H1 (cell line): ENCODE data around the gene NCAPG2. TPM values are rescaled to one million over a fixed set of nuclear protein-coding genes. Genes with fewer than 3 reads are reported as not detected.

Source experiments
- CTCF ChIA-PET: fragments of 300-600 bp; sonication (Branson Sonifier 250); formaldehyde crosslinking; loops from one replicate; lab custom pipeline; 2021; ENCODE audit not compliant: partially characterized antibody; lab: Charles Lee
- POLR2A ChIA-PET: fragments of 300-600 bp; sonication (Branson Sonifier 250); formaldehyde crosslinking; loops from one replicate; lab custom pipeline; 2021; ENCODE audit warnings: inconsistent platforms; ENCODE audit not compliant: partially characterized antibody; lab: Charles Lee
- DNase-seq, 2 experiments: peaks; one replicate each; pipeline versions ENCODE4 v3.0.0 to v3.0.0-alpha.2; 2010 to 2022; ENCODE audit warnings: low spot score in 2 of 2, low read depth in 1 of 2, mixed read lengths in 1 of 2
- FAIRE-seq: peaks from 2 replicates; lab custom pipeline; 2011; peaks lifted over from hg19 to GRCh38; lab: Jason Lieb, UNC
- H2AFZ ChIP-seq: 2 replicates; pipeline ENCODE4 v1.8.1; 2012; ENCODE audit warnings: low read length, inconsistent platforms
- H2AK5ac ChIP-seq: 2 replicates; pipeline ENCODE4 v1.6.1; 2013; ENCODE audit warnings: low read depth, low read length
- H2BK120ac ChIP-seq: replicated peaks from 2 replicates; pipeline ENCODE3; 2013; ENCODE audit warnings: low read depth, low read length, inconsistent platforms
- H2BK12ac ChIP-seq: 2 replicates; pipeline ENCODE4 v1.6.1; 2013; ENCODE audit warnings: low read depth, low read length
- H2BK15ac ChIP-seq: 2 replicates; pipeline ENCODE4 v1.6.1; 2013; ENCODE audit warnings: low read length
- H2BK20ac ChIP-seq: 2 replicates; pipeline ENCODE4 v1.6.1; 2013; ENCODE audit warnings: low read length
- H2BK5ac ChIP-seq: 2 replicates; pipeline ENCODE4 v1.6.1; 2013; ENCODE audit warnings: low read depth, low read length
- H3K14ac ChIP-seq: 2 replicates; pipeline ENCODE4 v1.6.1; 2013; ENCODE audit warnings: inconsistent platforms; ENCODE audit not compliant: insufficient read length
- H3K18ac ChIP-seq: 2 replicates; pipeline ENCODE4 v1.6.1; 2013; ENCODE audit warnings: low read length; ENCODE audit errors: extremely low read depth
- H3K23ac ChIP-seq: 2 replicates; pipeline ENCODE4 v1.6.1; 2013; ENCODE audit warnings: inconsistent platforms; ENCODE audit not compliant: insufficient read length
- H3K23me2 ChIP-seq: 2 replicates; pipeline ENCODE4 v1.6.1; 2013; ENCODE audit warnings: low read depth, low read length
- H3K27ac ChIP-seq: 2 replicates; pipeline ENCODE4 v1.6.1; 2011; ENCODE audit warnings: low read depth, low read length, inconsistent platforms
- H3K27me3 ChIP-seq, 4 experiments: replicated peaks in 1 of 4; 1 replicate in 1 of 4; 2 replicates in 3 of 4; pipeline versions ENCODE4 v1.6.1 to v1.8.1; 2011 to 2013; ENCODE audit warnings: low read length in 3 of 4, mild to moderate bottlenecking in 3 of 4, inconsistent platforms in 2 of 4, mixed read lengths in 2 of 4, moderate library complexity in 1 of 4; ENCODE audit not compliant: control insufficient read depth in 3 of 4, insufficient read depth in 3 of 4; ENCODE audit errors: extremely low read depth in 1 of 4
- H3K36me3 ChIP-seq, 4 experiments: 2 replicates each; pipeline versions ENCODE4 v1.6.1 to v1.8.1; 2011 to 2013; ENCODE audit warnings: mild to moderate bottlenecking in 4 of 4, low read length in 3 of 4, moderate library complexity in 2 of 4, control low read depth in 1 of 4, inconsistent platforms in 1 of 4; ENCODE audit not compliant: insufficient read depth in 4 of 4, control insufficient read depth in 2 of 4
- H3K4ac ChIP-seq: replicated peaks from 2 replicates; pipeline ENCODE3; 2013; ENCODE audit warnings: low read length, low read depth, mixed read lengths, inconsistent platforms; ENCODE audit not compliant: insufficient read length
- H3K4me1 ChIP-seq, 4 experiments: replicated peaks in 1 of 4; 1 replicate in 1 of 4; 2 replicates in 3 of 4; pipeline versions ENCODE4 v1.6.1 to v1.8.1; 2011 to 2013; ENCODE audit warnings: low read length in 3 of 4, inconsistent platforms in 2 of 4, mixed read lengths in 1 of 4; ENCODE audit not compliant: insufficient read depth in 4 of 4, control insufficient read depth in 3 of 4
- H3K4me2 ChIP-seq, 2 experiments: 2 replicates each; pipeline versions ENCODE4 v1.6.1 to v1.8.1; 2011 to 2013; ENCODE audit warnings: low read depth in 2 of 2, low read length in 2 of 2, control low read depth in 1 of 2, inconsistent platforms in 1 of 2, mild to moderate bottlenecking in 1 of 2; ENCODE audit not compliant: insufficient read depth in 1 of 2
- H3K4me3 ChIP-seq, 4 experiments: fragments of 200-600, 300-600 bp in 1 of 4; sonication (generic), shearing (Covaris generic), sonication (Bioruptor Twin) in 1 of 4; 2 replicates each; pipeline versions ENCODE4 v1.5.1 to v1.8.1; 2011 to 2016; ENCODE audit warnings: low read length in 4 of 4, low read depth in 3 of 4, control low read depth in 2 of 4, inconsistent platforms in 2 of 4, mild to moderate bottlenecking in 2 of 4, mixed read lengths in 1 of 4, moderate library complexity in 1 of 4; ENCODE audit not compliant: insufficient read depth in 2 of 4; ENCODE audit errors: extremely low read depth in 1 of 4
- H3K56ac ChIP-seq: replicated peaks from 2 replicates; pipeline ENCODE3; 2013; ENCODE audit warnings: low read depth, mild to moderate bottlenecking, mixed read lengths, low read length, inconsistent platforms; ENCODE audit not compliant: insufficient read length
- H3K79me1 ChIP-seq: 2 replicates; pipeline ENCODE4 v1.6.1; 2013; ENCODE audit warnings: low read depth, low read length, control low read depth
- H3K79me2 ChIP-seq, 2 experiments: 2 replicates each; pipeline versions ENCODE4 v1.6.1 to v1.8.1; 2012 to 2013; ENCODE audit warnings: low read length in 2 of 2, mild to moderate bottlenecking in 2 of 2, inconsistent platforms in 1 of 2; ENCODE audit not compliant: insufficient read depth in 2 of 2, control insufficient read depth in 1 of 2
- H3K9ac ChIP-seq, 4 experiments: replicated peaks in 1 of 4; 1 replicate in 1 of 4; 2 replicates in 3 of 4; pipeline versions ENCODE4 v1.6.1 to v1.8.1; 2011 to 2013; ENCODE audit warnings: low read depth in 3 of 4, low read length in 3 of 4, control low read depth in 2 of 4, mild to moderate bottlenecking in 2 of 4, moderate library complexity in 2 of 4, inconsistent platforms in 1 of 4; ENCODE audit errors: extremely low read depth in 1 of 4
- H3K9me3 ChIP-seq, 2 experiments: 2 replicates each; pipeline versions ENCODE4 v1.6.1 to v1.8.1; 2012 to 2013; ENCODE audit warnings: mild to moderate bottlenecking in 2 of 2, moderate library complexity in 2 of 2, control low read depth in 1 of 2, inconsistent platforms in 1 of 2, low read depth in 1 of 2, low read length in 1 of 2, mixed read lengths in 1 of 2; ENCODE audit not compliant: insufficient read depth in 2 of 2
- H4K20me1 ChIP-seq, 2 experiments: replicated peaks in 1 of 2; 2 replicates each; pipeline versions ENCODE3 to v1.8.1; 2011 to 2013; ENCODE audit warnings: inconsistent platforms in 2 of 2, low read length in 2 of 2, mild to moderate bottlenecking in 1 of 2; ENCODE audit not compliant: insufficient read depth in 2 of 2, control insufficient read depth in 1 of 2
- H4K5ac ChIP-seq: 2 replicates; pipeline ENCODE4 v1.6.1; 2013; ENCODE audit warnings: low read length, low read depth, mixed read lengths, inconsistent platforms; ENCODE audit not compliant: insufficient read length
- H4K8ac ChIP-seq: 2 replicates; pipeline ENCODE4 v1.8.0; 2013; ENCODE audit warnings: mild to moderate bottlenecking, moderate library complexity, low read length, inconsistent platforms; ENCODE audit not compliant: insufficient read depth; ENCODE audit errors: extremely low read depth
- H4K91ac ChIP-seq: replicated peaks from 2 replicates; pipeline ENCODE3; 2013; ENCODE audit warnings: low read length, mixed read lengths, inconsistent platforms; ENCODE audit not compliant: insufficient read length
- CBX5 ChIP-seq: fragments of 300-800, 300-1000 bp; sonication (generic); IDR thresholded peaks from 2 replicates; pipeline ENCODE4 v1.7.1; 2016; ENCODE audit warnings: antibody characterized with exemption, low read length, low read depth
- CHD1 ChIP-seq: IDR thresholded peaks from 2 replicates; pipeline ENCODE4 v1.6.1; 2012; ENCODE audit warnings: low read depth, low read length, improper control_type of control experiment
- FOSL1 ChIP-seq: IDR thresholded peaks from 2 replicates; pipeline ENCODE4 v1.6.1; 2011; ENCODE audit warnings: mild to moderate bottlenecking, low read depth, low read length, moderate library complexity; ENCODE audit not compliant: insufficient read depth
- PHF8 ChIP-seq: fragments of 200-600 bp; sonication (generic); conservative IDR thresholded peaks from 2 replicates; pipeline ENCODE4 v1.7.1; 2012; ENCODE audit warnings: low read depth, mild to moderate bottlenecking, inconsistent platforms, low read length, moderate library complexity
- POLR2AphosphoS5 ChIP-seq: IDR thresholded peaks from 2 replicates; pipeline ENCODE4 v1.6.1; 2011; ENCODE audit warnings: low read depth, low read length
- RAD21 ChIP-seq, 2 experiments: IDR thresholded peaks in 1 of 2; conservative IDR thresholded peaks in 1 of 2; 2 replicates each; pipeline ENCODE4 v1.6.1; 2011; ENCODE audit warnings: low read depth in 2 of 2, low read length in 2 of 2, improper control_type of control experiment in 1 of 2, inconsistent platforms in 1 of 2, mild to moderate bottlenecking in 1 of 2, moderate library complexity in 1 of 2
- WGBS, 2 experiments: shearing (Covaris generic) in 1 of 2; methylation state at CpG; one replicate each; pipeline versions ENCODE4 v1.1.6 to v1.1.7; 2013 to 2015; ENCODE audit warnings: low lambda C conversion rate in 2 of 2, mixed read lengths in 2 of 2, inconsistent platforms in 1 of 2, low coverage in 1 of 2, missing lambda C conversion rate in 1 of 2; ENCODE audit not compliant: insufficient replicate concordance in 2 of 2, insufficient coverage in 1 of 2, insufficient read length in 1 of 2; ENCODE audit errors: extremely low coverage in 1 of 2, missing lambda C conversion rate in 1 of 2; 5-methylcytosine and 5-hydroxymethylcytosine counted together
- polyA plus RNA-seq, 7 experiments: library from polyadenylated mRNA; depleted of rRNA in 3 of 7; stranded (reverse) in 5 of 7; unstranded in 2 of 7; fragments of >200 nt in 5 of 7; fragments of 200-250 nt in 2 of 7; gene quantifications; 1 replicate in 5 of 7; 2 replicates in 1 of 7; 4 replicates in 1 of 7; pipeline versions ENCODE4 v1.2.1 to v1.2.3, GENCODE V29; 2011 to 2013; ENCODE audit warnings: missing spikeins in 2 of 7, mixed read lengths in 2 of 7
- total RNA-seq: library from RNA; stranded (reverse); fragmentation: NEBNext Ultra II Directional; extraction: Animal tissue kit (Norgen Biotek cat#: 25700); gene quantifications from 2 replicates; pipeline ENCODE4 v1.2.1, GENCODE V29; 2021

The NCAPG2 gene
- total and polyA plus RNA-seq, 2 of the 8 experiments (the other 6 are each of a cell fraction or from before 2014, with no cell fraction given): 49.9 to 119 TPM

DNA sequence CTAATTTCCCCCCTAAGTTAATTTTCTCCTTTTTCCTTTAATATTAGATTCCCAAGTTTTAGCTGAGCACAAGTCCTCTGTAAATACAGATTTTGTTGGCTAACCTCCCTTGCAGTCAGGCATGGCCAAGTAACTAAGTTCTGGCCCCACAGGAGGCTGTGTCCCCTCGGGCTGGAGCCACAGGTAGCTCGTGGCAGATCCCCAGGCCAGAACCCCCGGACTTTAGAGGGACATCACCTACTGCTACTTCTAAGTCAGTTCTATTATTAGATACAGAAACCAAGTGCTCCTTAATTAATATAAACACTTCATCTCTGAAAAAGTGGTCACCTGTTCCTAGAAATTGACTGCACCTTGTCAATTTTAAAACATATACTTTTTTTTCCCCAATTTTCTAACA, 46.1 kb upstream of the NCAPG2 start:
- Histone ChIP-seq H4K20me1 (no peaks in the 10 kb centered on the region), H2BK5ac (no peak overlapping the region), H3K18ac (no peak overlapping the region), H2BK20ac (no peak overlapping the region), H4K8ac (no peak overlapping the region), H3K36me3 (peaks cover 0 to 14% (median 3%) of the 10 kb centered on the region in 4 experiments; a peak in 6 of 8 replicates), H3K14ac (no peak overlapping the region), H2AK5ac (no peak overlapping the region), H4K5ac (no peak overlapping the region), H3K4me1 (no peaks in the 10 kb centered on the region), H2BK15ac (no peak overlapping the region), H2BK12ac (no peak overlapping the region), H3K9ac (no peak overlapping the region), H3K4me3 (no peak overlapping the region), H4K91ac (no peak overlapping the region), H3K9me3 (no peaks in the 10 kb centered on the region), H3K79me1 (no peaks in the 10 kb centered on the region), H3K23me2 (no peaks in the 10 kb centered on the region), H2BK120ac (no peak overlapping the region), H3K27me3 (no peaks in the 10 kb centered on the region), H2AFZ (no peak overlapping the region), H3K23ac (no peak overlapping the region), H3K4me2 (no peak overlapping the region), H3K56ac (no peak overlapping the region), H3K4ac (no peak overlapping the region), H3K79me2 (no peaks in the 10 kb centered on the region), H3K27ac (no peak overlapping the region)
- no peak for FAIRE-seq
- POLR2A ChIA-PET: interaction anchor here (0.6 kb wide), 1 partner anchor 56 kb away, joined by 3 read pairs; no protein-coding TSS in a partner anchor
- WGBS, 2 experiments: 86% methylated on average over 3 of the region's 3 CpGs; no CpG with 5 or more reads in 1 of the 2 experiments
- peak in 1 of 2 experiments; percentile 29 for DNase-seq
- no peak for TF ChIP-seq CBX5
- TF ChIP-seq FOSL1: no peak
- TF ChIP-seq CHD1: no peak
- no peak for TF ChIP-seq PHF8
- no peak for TF ChIP-seq POLR2AphosphoS5
- TF ChIP-seq RAD21 (IDR thresholded peaks at IDR 0.05 in 1 of 2, conservative IDR thresholded peaks at IDR 0.05 in 1 of 2; ENCODE audit: low read depth in 2 of 2, low read length in 2 of 2): no peak
- CTCF ChIA-PET: interaction anchor here (1.1 to 1.5 kb wide), 3 partner anchors 10 to 17 kb away, joined by 3 read pairs; no protein-coding TSS in a partner anchor
